Smooth muscle cell (in vitro differentiated cells): ENCODE data around the gene RLF. TPM values are rescaled to one million over a fixed set of nuclear protein-coding genes. Genes with fewer than 3 reads are reported as not detected.
A peak's percentile ranks its signal among the peaks of the same experiment; 100 is the strongest.

Experiments
- DNase-seq: peaks from one replicate; lab custom pipeline; 2025; ENCODE audit not compliant: unreplicated experiment; lab: John Stamatoyannopoulos, UW
- H2AFZ ChIP-seq: fragments of 200-600 bp; sonication (generic); 2 replicates; pipeline ENCODE4 v1.6.0; 2016; ENCODE audit warnings: antibody characterized with exemption, low read depth, mild to moderate bottlenecking
- H3F3A ChIP-seq: fragments of 200-600 bp; sonication (generic); 2 replicates; pipeline ENCODE4 v1.6.0; 2017; ENCODE audit warnings: antibody characterized with exemption, low read depth
- H3K27ac ChIP-seq: fragments of 200-600 bp; sonication (generic); 2 replicates; pipeline ENCODE4 v1.5.1; 2016; ENCODE audit warnings: low read depth, mild to moderate bottlenecking
- H3K27me3 ChIP-seq: fragments of 200-600 bp; sonication (generic); 2 replicates; pipeline ENCODE4 v1.6.1; 2016; ENCODE audit warnings: low read depth, mild to moderate bottlenecking
- H3K36me3 ChIP-seq: fragments of 200-600 bp; sonication (generic); 2 replicates; pipeline ENCODE4 v1.5.1; 2016; ENCODE audit warnings: low read depth
- H3K4me1 ChIP-seq: fragments of 200-600 bp; sonication (generic); 2 replicates; pipeline ENCODE4 v1.5.1; 2016; ENCODE audit warnings: low read depth
- H3K4me2 ChIP-seq: fragments of 200-600 bp; sonication (generic); 2 replicates; pipeline ENCODE4 v1.6.0; 2016; ENCODE audit warnings: mild to moderate bottlenecking
- H3K4me3 ChIP-seq: fragments of 200-600 bp; sonication (generic); 2 replicates; pipeline ENCODE4 v1.5.1; 2016; ENCODE audit warnings: mild to moderate bottlenecking
- H3K79me2 ChIP-seq: fragments of 200-600 bp; sonication (generic); 2 replicates; pipeline ENCODE4 v1.6.0; 2016; ENCODE audit warnings: low read depth, mild to moderate bottlenecking
- H3K9ac ChIP-seq: fragments of 200-600 bp; sonication (generic); 2 replicates; pipeline ENCODE4 v1.6.0; 2016; ENCODE audit warnings: low read depth
- H3K9me3 ChIP-seq: fragments of 200-600 bp; sonication (generic); replicated peaks from 2 replicates; pipeline ENCODE4 v1.5.1; 2016; ENCODE audit warnings: low read depth
- H4K20me1 ChIP-seq: fragments of 200-600 bp; sonication (generic); 2 replicates; pipeline ENCODE4 v1.6.0; 2016; ENCODE audit warnings: low read depth
- CTCF ChIP-seq: fragments of 200-600 bp; sonication (generic); IDR thresholded peaks from 2 replicates; pipeline ENCODE4 v1.5.1; 2017; ENCODE audit warnings: borderline replicate concordance, mild to moderate bottlenecking, antibody characterized with exemption; ENCODE audit not compliant: insufficient read depth, poor library complexity, severe bottlenecking
- WGBS: methylation state at CpG from one replicate; pipeline ENCODE4 v1.1.7; 2016; ENCODE audit warnings: low lambda C conversion rate; 5-methylcytosine and 5-hydroxymethylcytosine counted together
- polyA plus RNA-seq: library from polyadenylated mRNA; unstranded; fragments of >200 nt; fragmentation: Nextera tagmentation; extraction: Ambion mirVana; gene quantifications from 2 replicates; pipeline ENCODE4 v1.2.1, GENCODE V29; 2016
- total RNA-seq: library from RNA; depleted of rRNA; stranded (reverse); fragments of >200 nt; gene quantifications from 2 replicates; pipeline ENCODE4 v1.2.3, GENCODE V29; 2014

The RLF gene
- total and polyA plus RNA-seq, 2 experiments from 2014 or later: 8.2 to 35.2 TPM

- DNase-seq: no peak
- 89% methylated on average over 4 of the region's 4 CpGs for WGBS
These were observed 90.3 kb downstream of the RLF start for GRCh38 chr1:40251456-40251855.

GRCh38 chr1:40252601-40253000 is 91.4 kb downstream of the RLF start:
- 90% methylated on average over 2 of the region's 2 CpGs for WGBS
- Histone ChIP-seq H4K20me1 (no peaks in the 10 kb centered on the region), H3K4me3 (no peak overlapping the region), H3K36me3 (no peaks in the 10 kb centered on the region), H3K4me1 (peaks cover 7% of the 10 kb centered on the region), H3K9me3 (no peaks in the 10 kb centered on the region), H3F3A (no peaks in the 10 kb centered on the region), H3K27me3 (no peaks in the 10 kb centered on the region), H3K79me2 (peaks cover 17% of the 10 kb centered on the region), H3K4me2 (no peak overlapping the region), H2AFZ (no peak overlapping the region), H3K27ac (no peak overlapping the region), H3K9ac (no peak overlapping the region)
- no peak for DNase-seq
- TF ChIP-seq CTCF: no peak

More at GRCh38 chr1:40251456-40251855, 90.3 kb downstream of the RLF start:
- H3K9ac ChIP-seq: no peak overlapping the region
- TF ChIP-seq CTCF: no peak
- no peaks in the 10 kb centered on the region for H3K9me3 ChIP-seq
- no peak overlapping the region for H2AFZ ChIP-seq
- H3K4me1 ChIP-seq: peaks cover 3% of the 10 kb centered on the region
- no peak overlapping the region for H3K4me3 ChIP-seq
- H3K27me3 ChIP-seq: no peaks in the 10 kb centered on the region
- peaks cover 12% of the 10 kb centered on the region for H3K79me2 ChIP-seq
- H3K36me3 ChIP-seq: no peaks in the 10 kb centered on the region
- no peak overlapping the region for H3K27ac ChIP-seq
- no peaks in the 10 kb centered on the region for H4K20me1 ChIP-seq
- no peak overlapping the region for H3K4me2 ChIP-seq
- H3F3A ChIP-seq: no peaks in the 10 kb centered on the region

DNA sequence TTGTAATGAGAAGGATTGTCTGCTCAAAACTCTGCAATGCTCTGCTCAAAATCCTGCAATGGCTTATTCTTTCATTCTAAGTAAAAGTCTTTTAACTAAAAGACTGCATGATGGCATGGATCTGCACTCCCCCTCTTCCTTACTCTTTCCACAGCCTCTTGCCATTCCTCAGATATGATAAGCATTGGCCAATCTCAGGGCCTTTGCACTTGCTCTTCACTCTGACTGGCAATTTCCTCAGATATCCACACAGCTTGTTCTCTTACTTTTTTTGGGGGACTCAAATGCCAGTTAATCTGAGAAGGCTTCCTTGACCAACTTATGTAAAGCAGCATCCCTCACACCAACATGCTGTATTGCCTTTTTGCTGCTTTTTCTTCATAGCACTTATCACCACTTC is 94.0 kb downstream of the RLF start:
- peaks cover 32% of the 10 kb centered on the region for H3K79me2 ChIP-seq
- no peak overlapping the region for H3K4me3 ChIP-seq
- DNase-seq: no peak
- H4K20me1 ChIP-seq: no peaks in the 10 kb centered on the region
- H3F3A ChIP-seq: no peaks in the 10 kb centered on the region
- no peak for TF ChIP-seq CTCF
- no peak overlapping the region for H3K27ac ChIP-seq
- no peaks in the 10 kb centered on the region for H3K9me3 ChIP-seq
- no peak overlapping the region for H3K9ac ChIP-seq
- no peak overlapping the region for H2AFZ ChIP-seq
- H3K36me3 ChIP-seq: peaks cover under 1% of the 10 kb centered on the region
- H3K4me2 ChIP-seq: no peak overlapping the region
- peaks cover 15% of the 10 kb centered on the region for H3K4me1 ChIP-seq
- H3K27me3 ChIP-seq: no peaks in the 10 kb centered on the region

DNA sequence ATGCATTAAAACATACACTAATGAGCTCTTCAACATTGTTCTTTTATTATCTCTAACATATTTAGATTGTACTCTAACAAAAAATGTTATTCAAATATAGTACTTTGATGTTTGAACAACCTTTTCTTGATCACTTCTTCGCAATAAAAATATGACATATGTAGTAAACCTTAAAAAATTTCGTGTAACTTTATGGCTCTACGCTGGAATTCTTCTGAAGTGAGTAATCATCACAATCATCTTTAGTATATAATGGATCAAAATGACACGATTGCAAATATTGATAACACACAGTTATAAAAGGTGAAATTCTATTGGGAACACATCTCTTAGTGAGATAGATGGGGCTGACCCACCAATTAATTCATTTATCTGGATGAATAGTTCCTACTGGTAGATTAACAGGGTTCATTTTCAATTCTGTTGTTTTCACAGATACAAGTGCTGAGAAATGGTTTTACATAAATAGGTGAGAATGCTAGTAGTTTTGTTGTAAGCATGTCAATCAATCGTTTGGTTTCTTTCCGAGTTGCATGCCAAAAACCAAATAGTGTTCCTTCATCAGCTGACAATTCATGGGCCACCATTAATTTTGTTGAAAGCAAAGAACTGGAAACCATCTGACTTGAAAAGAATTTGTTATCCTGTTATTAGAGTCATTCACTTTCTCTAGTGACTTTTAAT is 95.4 kb downstream of the RLF start:
- DNase-seq: no peak
- Histone ChIP-seq H2AFZ (peak overlapping the region; percentile 77), H3K36me3 (peaks cover 14% of the 10 kb centered on the region), H3K27ac (peak overlapping the region; percentile 93), H3K9ac (peak overlapping the region; percentile 93), H3K27me3 (no peaks in the 10 kb centered on the region), H3K4me2 (peak overlapping the region; percentile 87), H3K4me1 (peaks cover 15% of the 10 kb centered on the region), H4K20me1 (no peaks in the 10 kb centered on the region), H3K9me3 (no peaks in the 10 kb centered on the region), H3F3A (no peaks in the 10 kb centered on the region), H3K79me2 (peaks cover 32% of the 10 kb centered on the region), H3K4me3 (peak overlapping the region; percentile 63)
- TF ChIP-seq CTCF: no peak
- WGBS: 80% methylated on average over 6 of the region's 6 CpGs
